GM23338 (cell line): ENCODE measurements around the gene ESR2. TPM values are rescaled to one million over a fixed set of nuclear protein-coding genes. Genes with fewer than 3 reads are reported as not detected.

Experiments
- ATAC-seq: fragments of 200-7000 bp; cut with Tn5 transposase; 3 replicates; pipeline ENCODE4 v1.9.1; 2020
- DNase-seq: peaks from one replicate; pipeline ENCODE4 v3.0.0-alpha.2; 2015; ENCODE audit warnings: low spot score
- H2AFZ ChIP-seq: fragments of 200-600 bp; sonication (generic); 2 replicates; pipeline ENCODE4 v1.8.0; 2016; ENCODE audit warnings: antibody characterized with exemption, mild to moderate bottlenecking, moderate library complexity
- H3F3A ChIP-seq: fragments of 200-600 bp; sonication (generic); replicated peaks from 2 replicates; pipeline ENCODE4 v1.8.0; 2017; ENCODE audit warnings: antibody characterized with exemption, mixed run types, low read depth
- H3K27ac ChIP-seq: fragments of 200-600 bp; sonication (generic); 2 replicates; pipeline ENCODE4 v1.6.1; 2016; ENCODE audit warnings: low read depth
- H3K27me3 ChIP-seq: fragments of 200-600 bp; sonication (generic); 2 replicates; pipeline ENCODE4 v1.8.0; 2016; ENCODE audit warnings: mild to moderate bottlenecking, mixed run types, moderate library complexity; ENCODE audit not compliant: insufficient read depth
- H3K36me3 ChIP-seq: fragments of 200-600 bp; sonication (generic); 2 replicates; pipeline ENCODE4 v1.8.0; 2016; ENCODE audit warnings: mild to moderate bottlenecking; ENCODE audit not compliant: insufficient read depth
- H3K4me1 ChIP-seq: fragments of 200-600 bp; sonication (generic); 2 replicates; pipeline ENCODE4 v1.8.0; 2016; ENCODE audit warnings: mild to moderate bottlenecking, moderate library complexity; ENCODE audit not compliant: insufficient read depth
- H3K4me2 ChIP-seq: fragments of 200-600 bp; sonication (generic); 2 replicates; pipeline ENCODE4 v1.7.1; 2017; ENCODE audit warnings: mixed run types
- H3K4me3 ChIP-seq: fragments of 200-600 bp; sonication (generic); 2 replicates; pipeline ENCODE4 v1.6.1; 2016; ENCODE audit warnings: mixed run types
- H3K79me2 ChIP-seq: fragments of 200-600 bp; sonication (generic); replicated peaks from 2 replicates; pipeline ENCODE4 v1.8.0; 2017; ENCODE audit warnings: mild to moderate bottlenecking; ENCODE audit not compliant: insufficient read depth
- H3K9me2 ChIP-seq: fragments of 200-600 bp; sonication (generic); 2 replicates; pipeline ENCODE4 v1.8.0; 2017; ENCODE audit not compliant: insufficient read depth
- H4K20me1 ChIP-seq: fragments of 200-600 bp; sonication (generic); replicated peaks from 2 replicates; pipeline ENCODE4 v1.8.0; 2017; ENCODE audit warnings: mild to moderate bottlenecking; ENCODE audit not compliant: insufficient read depth
- H3K27ac Mint-ChIP-seq: 2 replicates; pipeline ENCODE4 v1.8.0; 2020; ENCODE audit warnings: inconsistent platforms, mild to moderate bottlenecking, moderate library complexity, mixed read lengths
- H3K27me3 Mint-ChIP-seq: 3 replicates; pipeline ENCODE4 v1.8.0; 2022; ENCODE audit warnings: low read depth, mild to moderate bottlenecking, moderate library complexity, mixed read lengths, inconsistent platforms; ENCODE audit not compliant: insufficient read depth, poor library complexity
- H3K36me3 Mint-ChIP-seq: 3 replicates; pipeline ENCODE4 v1.8.0; 2021; ENCODE audit warnings: low read depth, mild to moderate bottlenecking, inconsistent platforms, moderate library complexity, mixed read lengths
- H3K4me1 Mint-ChIP-seq: 3 replicates; pipeline ENCODE4 v1.8.0; 2020; ENCODE audit warnings: mild to moderate bottlenecking, inconsistent platforms, mixed read lengths
- H3K4me3 Mint-ChIP-seq: 3 replicates; pipeline ENCODE4 v1.8.0; 2021; ENCODE audit warnings: moderate library complexity, mild to moderate bottlenecking, inconsistent platforms, mixed read lengths
- H3K9me3 Mint-ChIP-seq: 3 replicates; pipeline ENCODE4 v1.8.0; 2020; ENCODE audit warnings: moderate library complexity, mild to moderate bottlenecking, inconsistent platforms, mixed read lengths
- JUNB ChIP-seq: IDR thresholded peaks from one replicate; pipeline ENCODE4 v1.6.1; 2016; ENCODE audit warnings: antibody characterized with exemption; ENCODE audit not compliant: unreplicated experiment
- POLR2AphosphoS5 ChIP-seq: IDR thresholded peaks from 2 replicates; pipeline ENCODE4 v1.6.1; 2016; ENCODE audit warnings: antibody characterized with exemption, low read depth
- REST ChIP-seq: IDR thresholded peaks from one replicate; pipeline ENCODE4 v1.6.1; 2018; ENCODE audit warnings: antibody characterized with exemption; ENCODE audit not compliant: unreplicated experiment
- ZNF331 ChIP-seq: fragments of 250-450 bp; sonication (Bioruptor Pico); IDR thresholded peaks from 2 replicates; pipeline ENCODE4 v1.5.0; 2020; ENCODE audit warnings: low read depth, mild to moderate bottlenecking, moderate library complexity
- polyA plus RNA-seq: library from polyadenylated mRNA; unstranded; fragments of >200 nt; fragmentation: Nextera tagmentation; extraction: Ambion mirVana; gene quantifications from 2 replicates; pipeline ENCODE4 v1.2.1, GENCODE V29; 2016
- total RNA-seq: library from RNA; depleted of rRNA; stranded (reverse); fragments of >200 nt; shearing (Covaris generic); gene quantifications from 2 replicates; pipeline ENCODE4 v1.2.3, GENCODE V29; 2014
- TF ChIP-seq, protein P1 (sequence below), 2 experiments: fragments of 200-600 bp in 1 of 2; sonication (generic) in 1 of 2; conservative IDR thresholded peaks; 2 replicates each; pipeline versions ENCODE4 v1.5.1 to v1.6.1; 2016 to 2017; ENCODE audit warnings: antibody characterized with exemption in 2 of 2, low read depth in 2 of 2, mild to moderate bottlenecking in 2 of 2, moderate library complexity in 1 of 2
- TF ChIP-seq, protein P2 (sequence below): IDR thresholded peaks from 2 replicates; pipeline ENCODE4 v1.6.1; 2016; ENCODE audit warnings: antibody characterized with exemption

ESR2 gene
- total and polyA plus RNA-seq, 2 experiments from 2014 or later = 0.58 to 0.59 TPM

DNA sequence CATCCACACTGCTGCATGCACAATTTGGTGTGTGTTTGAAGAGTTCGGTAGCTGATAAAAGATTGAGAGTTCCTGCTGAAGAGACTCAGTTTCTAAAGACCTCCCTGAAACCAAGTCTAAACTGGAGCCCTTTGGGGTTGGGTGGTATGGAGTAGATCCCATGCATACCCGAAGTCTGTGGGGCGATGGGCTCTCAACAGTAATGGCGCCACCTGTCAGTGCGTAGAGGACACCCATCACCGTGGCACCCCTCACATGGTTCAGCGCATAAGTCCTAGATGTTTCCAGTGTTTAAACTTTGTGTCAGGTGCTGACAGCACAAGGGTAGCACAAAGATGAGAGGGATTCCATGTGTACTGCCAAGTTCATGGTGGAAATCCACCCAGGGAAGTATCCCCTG, 85.9 kb downstream of the ESR2 start:
- no peaks in the 10 kb centered on the region for H3K27me3 ChIP-seq
- Mint-ChIP-seq H3K27ac (no peak overlapping the region), H3K27me3 (peaks cover 5% of the 10 kb centered on the region), H3K9me3 (no peaks in the 10 kb centered on the region), H3K36me3 (peaks cover 42% of the 10 kb centered on the region), H3K4me3 (no peak overlapping the region), H3K4me1 (peaks cover 7% of the 10 kb centered on the region)
- H3K9me2 ChIP-seq = no peaks in the 10 kb centered on the region
- DNase-seq = no peak
- peaks cover 3% of the 10 kb centered on the region; the same call in 1 of the 2 replicates for H4K20me1 ChIP-seq
- no peaks in the 10 kb centered on the region for H3K4me1 ChIP-seq
- H3K4me3 ChIP-seq = no peak overlapping the region
- no peak overlapping the region for H3K4me2 ChIP-seq
- peak; percentile 70 for ATAC-seq
- no peak overlapping the region for H2AFZ ChIP-seq
- peaks cover 14% of the 10 kb centered on the region for H3K36me3 ChIP-seq
- no peak overlapping the region for H3K27ac ChIP-seq
- no peaks in the 10 kb centered on the region for H3F3A ChIP-seq
- TF ChIP-seq, protein P1, sequence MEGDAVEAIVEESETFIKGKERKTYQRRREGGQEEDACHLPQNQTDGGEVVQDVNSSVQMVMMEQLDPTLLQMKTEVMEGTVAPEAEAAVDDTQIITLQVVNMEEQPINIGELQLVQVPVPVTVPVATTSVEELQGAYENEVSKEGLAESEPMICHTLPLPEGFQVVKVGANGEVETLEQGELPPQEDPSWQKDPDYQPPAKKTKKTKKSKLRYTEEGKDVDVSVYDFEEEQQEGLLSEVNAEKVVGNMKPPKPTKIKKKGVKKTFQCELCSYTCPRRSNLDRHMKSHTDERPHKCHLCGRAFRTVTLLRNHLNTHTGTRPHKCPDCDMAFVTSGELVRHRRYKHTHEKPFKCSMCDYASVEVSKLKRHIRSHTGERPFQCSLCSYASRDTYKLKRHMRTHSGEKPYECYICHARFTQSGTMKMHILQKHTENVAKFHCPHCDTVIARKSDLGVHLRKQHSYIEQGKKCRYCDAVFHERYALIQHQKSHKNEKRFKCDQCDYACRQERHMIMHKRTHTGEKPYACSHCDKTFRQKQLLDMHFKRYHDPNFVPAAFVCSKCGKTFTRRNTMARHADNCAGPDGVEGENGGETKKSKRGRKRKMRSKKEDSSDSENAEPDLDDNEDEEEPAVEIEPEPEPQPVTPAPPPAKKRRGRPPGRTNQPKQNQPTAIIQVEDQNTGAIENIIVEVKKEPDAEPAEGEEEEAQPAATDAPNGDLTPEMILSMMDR (conservative IDR thresholded peaks at IDR 0.05; ENCODE audit: low read depth in 2 of 2) = peak; percentile 31 to 68
- TF ChIP-seq REST = no peak
- H3K79me2 ChIP-seq = no peaks in the 10 kb centered on the region

GRCh38 chr14:64203366-64204006, 90.7 kb downstream of the ESR2 start:
- no peak overlapping the region for H3K4me3 Mint-ChIP-seq
- H3F3A ChIP-seq = no peaks in the 10 kb centered on the region
- no peaks in the 10 kb centered on the region for H3K9me2 ChIP-seq
- H3K27me3 Mint-ChIP-seq = peaks cover 2% of the 10 kb centered on the region
- no peak overlapping the region for H2AFZ ChIP-seq
- peaks cover 3% of the 10 kb centered on the region for H4K20me1 ChIP-seq
- H3K4me1 Mint-ChIP-seq = peaks cover 35% of the 10 kb centered on the region
- ATAC-seq (no peak), DNase-seq (no peak)
- peaks cover 17% of the 10 kb centered on the region for H3K79me2 ChIP-seq
- H3K36me3 Mint-ChIP-seq = peaks cover 3% of the 10 kb centered on the region; the same call in 2 of the 3 replicates
- H3K4me2 ChIP-seq = no peak overlapping the region
- H3K4me1 ChIP-seq = peaks cover 16% of the 10 kb centered on the region
- peak overlapping the region; percentile 7; the same call in 1 of the 2 replicates for H3K27ac ChIP-seq
- H3K4me3 ChIP-seq = no peak overlapping the region
- H3K9me3 Mint-ChIP-seq = no peaks in the 10 kb centered on the region; the same call in 2 of the 3 replicates
- H3K27ac Mint-ChIP-seq = no peak overlapping the region
- H3K27me3 ChIP-seq = no peaks in the 10 kb centered on the region
- H3K36me3 ChIP-seq = no peaks in the 10 kb centered on the region
- TF ChIP-seq POLR2AphosphoS5 = no peak
- TF ChIP-seq ZNF331 (CRISPR knock-in tag) = no peak
- TF ChIP-seq, protein P2, sequence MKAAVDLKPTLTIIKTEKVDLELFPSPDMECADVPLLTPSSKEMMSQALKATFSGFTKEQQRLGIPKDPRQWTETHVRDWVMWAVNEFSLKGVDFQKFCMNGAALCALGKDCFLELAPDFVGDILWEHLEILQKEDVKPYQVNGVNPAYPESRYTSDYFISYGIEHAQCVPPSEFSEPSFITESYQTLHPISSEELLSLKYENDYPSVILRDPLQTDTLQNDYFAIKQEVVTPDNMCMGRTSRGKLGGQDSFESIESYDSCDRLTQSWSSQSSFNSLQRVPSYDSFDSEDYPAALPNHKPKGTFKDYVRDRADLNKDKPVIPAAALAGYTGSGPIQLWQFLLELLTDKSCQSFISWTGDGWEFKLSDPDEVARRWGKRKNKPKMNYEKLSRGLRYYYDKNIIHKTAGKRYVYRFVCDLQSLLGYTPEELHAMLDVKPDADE = no peak
- TF ChIP-seq REST = no peak
- TF ChIP-seq JUNB = no peak
- TF ChIP-seq, protein P1 (conservative IDR thresholded peaks at IDR 0.05; ENCODE audit: low read depth in 2 of 2) = no peak
